Measurements from ENCODE around the gene LSG1. TPM values are rescaled to one million over a fixed set of nuclear protein-coding genes. Genes with fewer than 3 reads are reported as not detected.

The LSG1 gene
- total and polyA plus RNA-seq, 10 of the 15 experiments (the other 5 are each of a cell fraction or from before 2014, with no cell fraction given), result 14.3 to 75.6 (median 54.4) TPM

- Histone ChIP-seq H3K4me1 (ENCODE audit: control insufficient read depth, insufficient read depth, low read length) (peaks cover 8% of the 10 kb centered on the region; the same call in 1 of the 2 replicates), H3K9me3 (replicated peaks; ENCODE audit: control insufficient read depth, insufficient read depth, low read length) (no peaks in the 10 kb centered on the region), H4K20me1 (ENCODE audit: control insufficient read depth, insufficient read depth) (no peaks in the 10 kb centered on the region), H3K79me2 (ENCODE audit: control insufficient read depth, insufficient read depth, low read length) (peaks cover 3% of the 10 kb centered on the region), H3K9ac (ENCODE audit: control insufficient read depth, insufficient read depth, low read length) (no peak overlapping the region), H3K27ac (ENCODE audit: control insufficient read depth, insufficient read depth) (no peak overlapping the region), H2AFZ (ENCODE audit: control insufficient read depth, low read depth, low read length) (no peak overlapping the region), H3K27me3 (replicated peaks in 1 of 2; ENCODE audit: control insufficient read depth in 2 of 2, insufficient read depth in 2 of 2, low read length in 1 of 2) (no peaks in the 10 kb centered on the region), H3K4me2 (ENCODE audit: control insufficient read depth, insufficient read depth) (no peak overlapping the region), H3K36me3 (ENCODE audit: control insufficient read depth in 2 of 2, insufficient read depth in 2 of 2, low read length in 1 of 2) (peaks cover 7 to 18% of the 10 kb centered on the region in 2 experiments; a peak in 3 of 4 replicates), H3K4me3 (no peak overlapping the region)
- RAD21 ChIA-PET (ENCODE audit: unreplicated experiment), result no interaction called here
- ATAC-seq (no peak), FAIRE-seq (no peak), DNase-seq (ENCODE audit: low read depth, low spot score) (no peak)
- POLR2A ChIA-PET, result no interaction called here
- SMC1A ChIA-PET (ENCODE audit: uncharacterized antibody, unreplicated experiment), result no interaction called here
- TF ChIP-seq GABPA (IDR thresholded peaks at IDR 0.05; ENCODE audit: low read depth) (no peak), HDGF (IDR thresholded peaks at IDR 0.05) (no peak)
- BruUV-seq (replicated peaks), result no TSS peak
- intact Hi-C loops (cut with micrococcal nuclease; ENCODE audit: unreplicated experiment), result no loop called here
- 78% methylated on average over 7 of the region's 7 CpGs for WGBS (ENCODE audit: insufficient coverage, insufficient replicate concordance, low lambda C conversion rate, missing lambda C conversion rate)
- CTCF ChIA-PET, result interaction anchor here (1.3 kb wide), 1 partner anchor 15 kb away, joined by 6 read pairs; the partner anchor contains the start of gene LSG1
- in situ Hi-C loops (cut with MboI), result no loop called here
Measured at GRCh38 chr3:194657439-194657838, 14.6 kb downstream of the LSG1 start.

GRCh38 chr3:194654443-194654842, 17.5 kb downstream of the LSG1 start:
- Histone ChIP-seq H3K27me3 (replicated peaks in 1 of 2; ENCODE audit: control insufficient read depth in 2 of 2, insufficient read depth in 2 of 2, low read length in 1 of 2) (no peaks in the 10 kb centered on the region), H3K4me3 (no peak overlapping the region), H2AFZ (ENCODE audit: control insufficient read depth, low read depth, low read length) (no peak overlapping the region), H3K36me3 (ENCODE audit: control insufficient read depth in 2 of 2, insufficient read depth in 2 of 2, low read length in 1 of 2) (peaks cover 7 to 31% of the 10 kb centered on the region in 2 experiments), H3K9me3 (replicated peaks; ENCODE audit: control insufficient read depth, insufficient read depth, low read length) (no peaks in the 10 kb centered on the region), H3K4me2 (ENCODE audit: control insufficient read depth, insufficient read depth) (peak overlapping the region; percentile 21; the same call in 1 of the 2 replicates), H3K27ac (ENCODE audit: control insufficient read depth, insufficient read depth) (peak overlapping the region; percentile 77), H3K9ac (ENCODE audit: control insufficient read depth, insufficient read depth, low read length) (no peak overlapping the region), H4K20me1 (ENCODE audit: control insufficient read depth, insufficient read depth) (no peaks in the 10 kb centered on the region), H3K4me1 (ENCODE audit: control insufficient read depth, insufficient read depth, low read length) (peaks cover 8% of the 10 kb centered on the region; the same call in 1 of the 2 replicates), H3K79me2 (ENCODE audit: control insufficient read depth, insufficient read depth, low read length) (peaks cover 3% of the 10 kb centered on the region)
- intact Hi-C loops (cut with micrococcal nuclease; ENCODE audit: unreplicated experiment), result no loop called here
- ATAC-seq, result peak; percentile 96
- WGBS (ENCODE audit: insufficient coverage, insufficient replicate concordance, low lambda C conversion rate, missing lambda C conversion rate), result 1% methylated on average over 5 of the region's 5 CpGs
- DNase-seq (ENCODE audit: low read depth, low spot score), result peak; percentile 23
- in situ Hi-C loops (cut with MboI), result no loop called here
- RAD21 ChIA-PET (ENCODE audit: unreplicated experiment), result no interaction called here
- POLR2A ChIA-PET, result no interaction called here
- SMC1A ChIA-PET (ENCODE audit: uncharacterized antibody, unreplicated experiment), result interaction anchor here (0.7 to 1.0 kb wide), 4 partner anchors 17 to 598 kb away, joined by 3 to 4 read pairs (median 3); no protein-coding TSS in a partner anchor
- FAIRE-seq, result peak; percentile 41
- CTCF ChIA-PET, result interaction anchor here (1.8 kb wide), 1 partner anchor 17 kb away, joined by 7 read pairs; the partner anchor contains the start of gene LSG1
- no TSS peak for BruUV-seq (replicated peaks)
- no peak; the same call in 1 of the 2 replicates for TF ChIP-seq ZNF217 (IDR thresholded peaks at IDR 0.05)
- no peak for TF ChIP-seq CBX5 (IDR thresholded peaks at IDR 0.05; ENCODE audit: low read depth)
- no peak for TF ChIP-seq E2F4 (IDR thresholded peaks at IDR 0.05; ENCODE audit: low read depth, low read length)
- 0 out of 2 replicates have a peak, but pooled peaks have one; percentile 38 for TF ChIP-seq PAX5 (IDR thresholded peaks at IDR 0.05; ENCODE audit: borderline replicate concordance, low read depth, low read length)
- TF ChIP-seq CTCF (IDR thresholded peaks at IDR 0.05 in 2 of 3, conservative IDR thresholded peaks at IDR 0.05 in 1 of 3; ENCODE audit: control insufficient read depth in 2 of 3, extremely low read depth in 1 of 3, insufficient read depth in 1 of 3, low read depth in 3 of 3, low read length in 3 of 3), result no peak
- no peak for TF ChIP-seq PBX3 (IDR thresholded peaks at IDR 0.05; ENCODE audit: insufficient replicate concordance, low read depth, low read length)
- 0 out of 2 replicates have a peak, but pooled peaks have one; percentile 52 for TF ChIP-seq JUND (IDR thresholded peaks at IDR 0.05; ENCODE audit: low read depth, low read length)
- no peak for TF ChIP-seq FOXK2 (IDR thresholded peaks at IDR 0.05)
- no peak for TF ChIP-seq SPI1 (IDR thresholded peaks at IDR 0.05; ENCODE audit: borderline replicate concordance, insufficient read depth, low read depth, low read length)
